ENCODE results near the gene DBH.

The DBH gene

GRCh38 chr9:133656211-133657119 is 20.3 kb downstream of the DBH start:
- DNase-seq (ENCODE audit: low read depth): no peak
- no peak overlapping the region for H3K4me3 ChIP-seq (replicated peaks; ENCODE audit: low read depth, low read length)
- TF ChIP-seq CTCF (IDR thresholded peaks at IDR 0.05; ENCODE audit: low read length, missing control alignments): no peak

DNA sequence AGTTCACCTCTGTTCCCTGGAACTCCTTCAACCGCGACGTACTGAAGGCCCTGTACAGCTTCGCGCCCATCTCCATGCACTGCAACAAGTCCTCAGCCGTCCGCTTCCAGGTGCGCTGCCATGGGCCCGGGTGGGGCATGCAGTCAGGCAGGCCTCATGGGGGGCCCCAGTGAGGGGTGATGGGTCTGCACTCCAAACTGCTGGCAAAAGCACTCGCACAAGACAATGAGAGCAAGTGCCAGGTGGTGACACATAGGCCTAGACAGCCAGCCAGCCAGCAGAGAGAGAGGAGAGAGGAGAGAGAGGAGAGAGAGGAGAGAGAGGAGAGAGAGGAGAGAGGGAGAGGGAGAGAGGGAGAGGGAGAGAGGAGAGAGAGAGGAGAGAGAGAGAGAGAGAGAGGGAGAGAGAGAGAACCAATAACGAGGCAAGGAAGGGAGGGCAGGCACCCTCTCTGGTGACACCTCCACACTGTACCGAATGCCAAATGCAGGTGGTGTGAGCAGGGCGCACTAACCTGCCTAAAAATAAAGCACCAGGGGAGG is 21.0 kb downstream of the DBH start:
- H3K4me3 ChIP-seq (replicated peaks; ENCODE audit: low read depth, low read length): no peak overlapping the region
- DNase-seq (ENCODE audit: low read depth): peak; percentile 12
- TF ChIP-seq CTCF (IDR thresholded peaks at IDR 0.05; ENCODE audit: low read length, missing control alignments): no peak

DNA sequence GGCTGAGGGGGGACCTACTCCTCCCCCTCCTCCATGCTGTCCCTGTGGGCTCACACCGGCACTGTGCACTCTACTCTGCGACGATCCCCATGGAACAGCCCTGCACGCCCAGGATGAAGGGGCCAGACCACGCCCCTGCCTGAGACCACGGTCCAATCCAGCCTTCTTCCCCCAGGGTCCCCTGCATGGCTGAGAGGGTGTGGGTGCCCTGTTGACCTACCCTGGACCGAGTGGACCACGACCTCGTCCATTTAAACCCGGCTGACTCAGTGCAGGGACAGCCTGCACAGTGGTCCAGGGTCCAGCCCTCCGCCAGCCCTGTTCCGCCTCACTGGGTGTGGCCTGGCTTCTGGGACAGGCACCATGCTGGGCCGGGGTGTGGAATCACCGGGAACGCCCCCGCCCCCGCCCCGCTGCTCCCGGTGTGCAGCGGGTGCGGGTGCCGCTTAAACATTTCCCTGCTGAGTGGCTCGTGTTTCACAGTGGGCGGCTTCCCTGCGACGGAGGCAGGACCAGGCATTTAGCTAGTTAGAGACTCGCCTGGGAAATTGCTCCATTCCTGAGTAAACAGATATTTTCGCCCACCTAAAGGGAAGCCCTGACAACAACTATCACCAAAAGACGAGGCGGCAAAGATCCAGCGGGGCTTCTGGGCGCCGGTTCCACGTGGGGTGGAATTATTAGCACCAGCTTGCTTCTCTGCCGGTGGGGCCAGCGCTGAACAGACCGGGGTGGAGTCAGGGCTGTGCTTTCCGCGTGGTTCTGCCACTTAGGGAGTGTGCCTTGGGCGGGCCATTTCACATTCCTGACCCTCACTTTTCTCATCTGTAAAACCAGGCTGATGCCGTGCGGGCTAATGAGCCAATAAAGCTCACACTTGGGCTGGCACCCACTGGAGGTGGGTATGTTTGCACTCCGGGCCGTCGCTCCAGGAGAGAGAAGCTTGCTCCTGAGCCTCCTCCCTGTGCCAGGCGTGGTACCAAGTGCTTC is 22.6 kb downstream of the DBH start:
- TF ChIP-seq CTCF (IDR thresholded peaks at IDR 0.05; ENCODE audit: low read length, missing control alignments): no peak
- peak overlapping the region; percentile 17 for H3K4me3 ChIP-seq (replicated peaks; ENCODE audit: low read depth, low read length)
- DNase-seq (ENCODE audit: low read depth): peak; percentile 25

GRCh38 chr9:133659516-133659915 is 23.4 kb downstream of the DBH start:
- DNase-seq (ENCODE audit: low read depth): no peak
- no peak for TF ChIP-seq CTCF (IDR thresholded peaks at IDR 0.05; ENCODE audit: low read length, missing control alignments)
- H3K4me3 ChIP-seq (replicated peaks; ENCODE audit: low read depth, low read length): no peak overlapping the region

DNA sequence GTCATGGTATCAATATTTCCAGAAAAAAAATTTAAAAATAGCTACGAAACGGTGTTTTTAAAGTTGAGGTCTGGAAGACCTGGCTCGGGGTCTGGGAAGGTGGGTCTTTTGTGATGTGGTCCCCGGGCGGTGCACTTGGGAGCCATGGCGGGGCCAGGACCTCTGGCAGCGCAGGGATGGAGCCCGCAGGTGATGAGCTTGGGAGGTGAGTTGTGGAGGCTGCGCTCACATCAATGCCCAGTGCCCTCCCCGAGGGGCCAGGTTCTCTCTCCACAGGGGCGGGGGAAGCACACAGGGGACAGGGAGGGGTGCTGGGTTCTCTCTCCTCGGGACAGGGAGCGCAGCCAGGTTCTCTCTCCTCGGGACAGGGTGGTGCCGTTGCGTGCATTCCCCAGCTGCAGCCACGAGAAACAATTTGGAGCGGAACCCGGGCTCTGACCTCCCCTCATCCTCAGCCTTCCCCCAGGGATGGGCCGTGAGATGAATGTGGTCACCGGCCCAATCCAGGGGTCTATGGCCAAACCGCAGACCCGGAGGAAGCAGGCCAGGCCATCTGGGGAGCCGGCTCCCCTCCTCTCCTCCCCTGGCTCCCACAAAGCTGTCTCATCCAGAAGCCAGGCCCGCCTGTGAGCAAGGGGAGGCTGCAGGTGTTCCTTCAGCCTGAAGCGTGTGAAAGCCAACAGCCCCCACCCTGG is 25.8 kb downstream of the DBH start:
- no peak for DNase-seq (ENCODE audit: low read depth)

More for the DNA sequence above, 25.8 kb downstream of the DBH start:
- no peak for TF ChIP-seq CTCF (IDR thresholded peaks at IDR 0.05; ENCODE audit: low read length, missing control alignments)
- H3K4me3 ChIP-seq (replicated peaks; ENCODE audit: low read depth, low read length): no peak overlapping the region

Data from fibroblast of pulmonary artery (primary cell).